A549 (cell line): ENCODE data around the gene CFAP157.

Source experiments
- CEBPB ChIP-seq, 2 experiments: fragments of >200 bp in 1 of 2; sonication (Bioruptor Twin) in 1 of 2; formaldehyde crosslinking in 1 of 2; IDR thresholded peaks; 2 replicates each; pipeline ENCODE4 v1.6.1; 2012 to 2016
- CHD2 ChIP-seq: fragments of 150-350 bp; IDR thresholded peaks from 2 replicates; pipeline ENCODE4 v1.6.1; 2014; ENCODE audit warnings: low read length; ENCODE audit not compliant: partially characterized antibody
- CHD4 ChIP-seq: fragments of 200-600 bp; sonication (generic); IDR thresholded peaks from 2 replicates; pipeline ENCODE4 v1.6.1; 2016; ENCODE audit warnings: antibody characterized with exemption, mild to moderate bottlenecking, borderline replicate concordance
- CTCF ChIP-seq: fragments of >200 bp; sonication (Bioruptor Twin); formaldehyde crosslinking; IDR thresholded peaks from 3 replicates; pipeline ENCODE4 v1.5.1; 2016
- E2F6 ChIP-seq: IDR thresholded peaks from 2 replicates; pipeline ENCODE4 v1.6.1; 2012; ENCODE audit warnings: low read depth, borderline replicate concordance
- ELK1 ChIP-seq: fragments of 150-350 bp; IDR thresholded peaks from 2 replicates; pipeline ENCODE4 v1.6.1; 2014; ENCODE audit warnings: low read depth, mild to moderate bottlenecking, low read length
- EP300 ChIP-seq, 2 experiments: fragments of >200 bp; sonication (Bioruptor Twin); formaldehyde crosslinking; IDR thresholded peaks; 2 replicates in 1 of 2; 3 replicates in 1 of 2; pipeline ENCODE4 v1.6.1; 2016 to 2017
- JUN ChIP-seq, 2 experiments: fragments of >200 bp; sonication (Bioruptor Twin); formaldehyde crosslinking; IDR thresholded peaks; 2 replicates in 1 of 2; 3 replicates in 1 of 2; pipeline ENCODE4 v1.6.1; 2016 to 2017
- POLR2A ChIP-seq: IDR thresholded peaks from 2 replicates; pipeline ENCODE4 v1.6.1; 2012; ENCODE audit warnings: mild to moderate bottlenecking, low read length
- RCOR1 ChIP-seq: fragments of 150-350 bp; IDR thresholded peaks from 2 replicates; pipeline ENCODE4 v1.6.1; 2014; ENCODE audit warnings: antibody characterized with exemption, low read length, low read depth
- REST ChIP-seq: fragments of 200-600 bp; sonication (generic); IDR thresholded peaks from 2 replicates; pipeline ENCODE4 v1.6.1; 2016; ENCODE audit warnings: antibody characterized with exemption, mild to moderate bottlenecking, moderate library complexity

GRCh38 chr9:127662617-127663016 is 44.2 kb upstream of the CFAP157 start:
- TF ChIP-seq CHD4 (no peak), POLR2A (no peak), EP300 (IDR thresholded peaks at IDR 0.05) (no peak), E2F6 (no peak), JUN (IDR thresholded peaks at IDR 0.05) (no peak), CTCF (no peak), CHD2 (no peak), RCOR1 (no peak), REST (no peak), ELK1 (no peak), CEBPB (IDR thresholded peaks at IDR 0.05) (no peak)
